Endothelial cell of umbilical vein (primary cell): Measurements from ENCODE around the gene NDUFB1.
A peak's percentile ranks its signal among the peaks of the same experiment; 100 is the strongest.

Experiments used
- EZH2 ChIP-seq: IDR thresholded peaks from 2 replicates; pipeline ENCODE4 v1.6.1; 2012; ENCODE audit warnings: borderline replicate concordance, low read depth, mild to moderate bottlenecking, moderate library complexity, low read length, inconsistent platforms; ENCODE audit not compliant: severe bottlenecking
- POLR2AphosphoS5 ChIP-seq: IDR thresholded peaks from 2 replicates; pipeline ENCODE4 v1.6.1; 2012; ENCODE audit warnings: low read depth, mild to moderate bottlenecking, control low read depth, low read length, moderate library complexity; ENCODE audit not compliant: insufficient read depth
- TF ChIP-seq, protein P1 (sequence below), 2 donors: IDR thresholded peaks; 1 replicate in 1 of 2; 2 replicates in 1 of 2; pipeline ENCODE4 v1.5.1; 2011; ENCODE audit warnings: low read length in 2 of 2, mild to moderate bottlenecking in 2 of 2, moderate library complexity in 2 of 2, control low read depth in 1 of 2, inconsistent platforms in 1 of 2, low read depth in 1 of 2; ENCODE audit not compliant: insufficient read depth in 1 of 2; ENCODE audit errors: extremely low read depth in 1 of 2

DNA sequence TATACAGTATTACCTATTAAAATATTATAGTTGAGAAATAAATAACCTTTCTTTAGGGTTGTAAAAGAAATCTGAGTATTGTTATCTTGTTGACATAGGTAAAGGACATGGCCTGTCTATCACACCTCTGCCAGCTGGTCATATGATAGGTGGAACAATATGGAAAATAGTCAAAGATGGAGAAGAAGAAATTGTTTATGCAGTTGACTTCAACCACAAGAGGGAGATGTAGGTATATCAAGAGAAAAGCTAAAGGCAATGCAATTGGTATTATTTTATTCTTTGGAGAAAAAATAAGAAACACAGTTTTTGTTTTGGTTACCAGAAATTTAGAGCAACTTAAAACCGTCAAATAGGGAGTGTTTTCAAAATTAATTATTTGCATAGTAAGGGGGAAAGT is 13.8 kb upstream of the NDUFB1 start:
- TF ChIP-seq, protein P1, sequence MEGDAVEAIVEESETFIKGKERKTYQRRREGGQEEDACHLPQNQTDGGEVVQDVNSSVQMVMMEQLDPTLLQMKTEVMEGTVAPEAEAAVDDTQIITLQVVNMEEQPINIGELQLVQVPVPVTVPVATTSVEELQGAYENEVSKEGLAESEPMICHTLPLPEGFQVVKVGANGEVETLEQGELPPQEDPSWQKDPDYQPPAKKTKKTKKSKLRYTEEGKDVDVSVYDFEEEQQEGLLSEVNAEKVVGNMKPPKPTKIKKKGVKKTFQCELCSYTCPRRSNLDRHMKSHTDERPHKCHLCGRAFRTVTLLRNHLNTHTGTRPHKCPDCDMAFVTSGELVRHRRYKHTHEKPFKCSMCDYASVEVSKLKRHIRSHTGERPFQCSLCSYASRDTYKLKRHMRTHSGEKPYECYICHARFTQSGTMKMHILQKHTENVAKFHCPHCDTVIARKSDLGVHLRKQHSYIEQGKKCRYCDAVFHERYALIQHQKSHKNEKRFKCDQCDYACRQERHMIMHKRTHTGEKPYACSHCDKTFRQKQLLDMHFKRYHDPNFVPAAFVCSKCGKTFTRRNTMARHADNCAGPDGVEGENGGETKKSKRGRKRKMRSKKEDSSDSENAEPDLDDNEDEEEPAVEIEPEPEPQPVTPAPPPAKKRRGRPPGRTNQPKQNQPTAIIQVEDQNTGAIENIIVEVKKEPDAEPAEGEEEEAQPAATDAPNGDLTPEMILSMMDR (IDR thresholded peaks at IDR 0.05; ENCODE audit: extremely low read depth in 1 of 2, insufficient read depth in 1 of 2, low read depth in 1 of 2, low read length in 2 of 2): peak; percentile 14 to 35
- TF ChIP-seq EZH2 (no peak), POLR2AphosphoS5 (no peak)
